ENCODE measurements around the gene FOSB.

DNA sequence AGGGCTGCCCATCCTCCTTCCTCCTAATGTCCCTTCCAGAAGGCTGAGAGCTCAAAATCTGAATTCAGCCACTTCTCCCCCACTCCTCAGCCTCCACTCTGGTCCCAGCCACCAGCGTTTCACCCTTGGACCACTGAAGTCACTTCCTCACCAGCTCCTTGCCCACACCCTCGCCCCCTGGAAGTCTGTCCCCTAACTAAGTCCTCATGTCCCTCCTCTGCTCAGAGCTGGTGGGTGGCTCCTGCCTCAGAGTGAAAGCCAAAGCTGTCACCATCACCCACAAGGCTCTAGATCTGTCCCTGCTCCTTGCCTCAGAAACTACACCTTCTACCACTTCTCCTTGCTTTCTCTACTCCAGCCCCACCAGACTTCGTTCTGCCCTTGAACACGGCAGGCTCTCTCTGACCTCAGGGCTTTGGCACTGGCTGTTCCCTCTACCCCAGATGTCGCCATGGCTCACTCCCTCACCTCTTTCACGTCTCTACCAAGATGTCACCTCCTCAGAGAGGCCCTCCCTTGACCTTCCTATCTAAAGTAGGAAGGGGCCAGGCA, 45.8 kb upstream of the FOSB start:
- TF ChIP-seq, protein P1, sequence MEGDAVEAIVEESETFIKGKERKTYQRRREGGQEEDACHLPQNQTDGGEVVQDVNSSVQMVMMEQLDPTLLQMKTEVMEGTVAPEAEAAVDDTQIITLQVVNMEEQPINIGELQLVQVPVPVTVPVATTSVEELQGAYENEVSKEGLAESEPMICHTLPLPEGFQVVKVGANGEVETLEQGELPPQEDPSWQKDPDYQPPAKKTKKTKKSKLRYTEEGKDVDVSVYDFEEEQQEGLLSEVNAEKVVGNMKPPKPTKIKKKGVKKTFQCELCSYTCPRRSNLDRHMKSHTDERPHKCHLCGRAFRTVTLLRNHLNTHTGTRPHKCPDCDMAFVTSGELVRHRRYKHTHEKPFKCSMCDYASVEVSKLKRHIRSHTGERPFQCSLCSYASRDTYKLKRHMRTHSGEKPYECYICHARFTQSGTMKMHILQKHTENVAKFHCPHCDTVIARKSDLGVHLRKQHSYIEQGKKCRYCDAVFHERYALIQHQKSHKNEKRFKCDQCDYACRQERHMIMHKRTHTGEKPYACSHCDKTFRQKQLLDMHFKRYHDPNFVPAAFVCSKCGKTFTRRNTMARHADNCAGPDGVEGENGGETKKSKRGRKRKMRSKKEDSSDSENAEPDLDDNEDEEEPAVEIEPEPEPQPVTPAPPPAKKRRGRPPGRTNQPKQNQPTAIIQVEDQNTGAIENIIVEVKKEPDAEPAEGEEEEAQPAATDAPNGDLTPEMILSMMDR (conservative IDR thresholded peaks at IDR 0.05 in 1 of 2, IDR thresholded peaks at IDR 0.05 in 1 of 2; ENCODE audit: low read depth in 1 of 2, low read length in 2 of 2) = no peak
- TF ChIP-seq EZH2 (IDR thresholded peaks at IDR 0.05; ENCODE audit: low read length, missing control alignments) = no peak

Measured in fibroblast of lung (primary cell).